Testis (tissue), 2 donors: ENCODE data around the gene CAPN6.

ENCODE experiments used
- CTCF ChIP-seq, 3 experiments: fragments of 450-650 bp in 2 of 3; fragments of 200-600 bp in 1 of 3; sonication (generic) in 1 of 3; IDR thresholded peaks; one replicate each; pipeline ENCODE4 v1.5.1; 2016 to 2019; ENCODE audit warnings: antibody characterized with exemption in 3 of 3, mild to moderate bottlenecking in 2 of 3, moderate library complexity in 1 of 3
- POLR2A ChIP-seq: fragments of 450-650 bp; IDR thresholded peaks from one replicate; pipeline ENCODE4 v1.6.1; 2017; ENCODE audit warnings: antibody characterized with exemption, mild to moderate bottlenecking, moderate library complexity

DNA sequence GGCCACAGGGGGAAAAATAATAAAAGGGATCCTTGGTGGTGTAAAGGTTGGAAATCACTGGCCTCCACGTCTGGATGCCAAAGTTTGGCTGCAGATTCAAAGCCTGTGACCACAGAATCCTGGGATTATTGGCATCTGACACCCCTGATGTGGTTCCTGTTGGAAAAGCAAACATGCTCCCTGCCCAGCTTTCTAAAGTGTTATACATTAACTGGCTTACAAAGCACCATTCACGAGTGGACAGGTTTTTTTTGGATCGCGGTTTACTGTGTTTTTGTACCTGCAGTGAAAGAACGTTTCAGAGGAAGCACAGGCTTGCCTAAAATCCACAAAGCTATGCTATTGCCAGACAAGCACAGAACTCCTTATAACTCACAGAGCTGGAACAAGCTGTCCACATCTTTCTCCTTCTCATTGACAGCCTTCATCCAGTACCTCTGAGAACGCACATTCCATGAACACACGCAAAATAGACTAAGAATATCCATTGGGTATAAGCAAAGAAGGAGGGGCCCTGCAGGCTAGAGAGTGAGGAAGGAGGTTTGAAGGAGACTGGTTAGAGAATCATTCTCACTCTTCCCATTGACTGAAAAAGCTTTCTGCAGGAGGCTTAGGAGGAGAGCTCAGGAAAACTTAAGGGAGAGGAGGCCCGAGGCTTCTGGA lies 14.5 kb upstream of the CAPN6 start:
- no peak for TF ChIP-seq CTCF (IDR thresholded peaks at IDR 0.05)
- TF ChIP-seq POLR2A: no peak
